Transverse colon (tissue), 3 donors: ENCODE measurements around the gene GGN.

ENCODE experiments used
- EP300 ChIP-seq: sonication (generic); formaldehyde crosslinking; IDR thresholded peaks from one replicate; pipeline ENCODE4 v1.6.1; 2017; ENCODE audit warnings: antibody characterized with exemption, low read depth
- TF ChIP-seq, protein P1 (sequence below), 5 experiments: fragments of 200-600 bp in 3 of 5; fragments of 450-650 bp in 2 of 5; sonication (generic) in 3 of 5; IDR thresholded peaks; 1 replicate in 2 of 5; 2 replicates in 3 of 5; pipeline ENCODE4 v1.5.1; 2016 to 2017; ENCODE audit warnings: antibody characterized with exemption in 5 of 5, inconsistent platforms in 3 of 5, mild to moderate bottlenecking in 2 of 5, moderate library complexity in 1 of 5

DNA sequence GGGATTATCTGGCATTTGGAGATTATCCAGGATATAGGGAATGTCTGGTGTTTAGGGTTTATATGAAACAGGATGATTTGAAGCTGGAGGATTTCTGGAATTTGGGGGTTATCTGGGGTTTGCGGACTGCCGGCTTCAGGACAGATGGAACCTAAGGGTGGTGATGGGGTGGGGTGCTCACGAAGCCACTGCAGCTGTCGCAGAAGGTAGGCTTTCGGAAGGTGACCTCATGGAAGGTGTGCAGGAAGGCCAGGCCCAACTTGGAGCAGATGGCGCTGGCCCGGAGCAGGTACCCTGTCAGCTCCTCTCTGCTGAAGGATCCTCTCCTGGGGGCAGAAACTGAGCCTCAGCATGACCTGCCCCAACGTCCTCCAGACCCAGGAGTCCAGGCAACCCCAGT, 24.7 kb upstream of the GGN start:
- TF ChIP-seq EP300 = no peak
- TF ChIP-seq, protein P1, sequence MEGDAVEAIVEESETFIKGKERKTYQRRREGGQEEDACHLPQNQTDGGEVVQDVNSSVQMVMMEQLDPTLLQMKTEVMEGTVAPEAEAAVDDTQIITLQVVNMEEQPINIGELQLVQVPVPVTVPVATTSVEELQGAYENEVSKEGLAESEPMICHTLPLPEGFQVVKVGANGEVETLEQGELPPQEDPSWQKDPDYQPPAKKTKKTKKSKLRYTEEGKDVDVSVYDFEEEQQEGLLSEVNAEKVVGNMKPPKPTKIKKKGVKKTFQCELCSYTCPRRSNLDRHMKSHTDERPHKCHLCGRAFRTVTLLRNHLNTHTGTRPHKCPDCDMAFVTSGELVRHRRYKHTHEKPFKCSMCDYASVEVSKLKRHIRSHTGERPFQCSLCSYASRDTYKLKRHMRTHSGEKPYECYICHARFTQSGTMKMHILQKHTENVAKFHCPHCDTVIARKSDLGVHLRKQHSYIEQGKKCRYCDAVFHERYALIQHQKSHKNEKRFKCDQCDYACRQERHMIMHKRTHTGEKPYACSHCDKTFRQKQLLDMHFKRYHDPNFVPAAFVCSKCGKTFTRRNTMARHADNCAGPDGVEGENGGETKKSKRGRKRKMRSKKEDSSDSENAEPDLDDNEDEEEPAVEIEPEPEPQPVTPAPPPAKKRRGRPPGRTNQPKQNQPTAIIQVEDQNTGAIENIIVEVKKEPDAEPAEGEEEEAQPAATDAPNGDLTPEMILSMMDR (IDR thresholded peaks at IDR 0.05) = no peak
